HFFc6 (cell line): ENCODE data around the gene TMEM221. TPM values are rescaled to one million over a fixed set of nuclear protein-coding genes. Genes with fewer than 3 reads are reported as not detected.

Experiments
- DNase-seq: peaks from one replicate; pipeline ENCODE4 v3.0.0-alpha.2; 2018
- H3K27ac Mint-ChIP-seq: 2 replicates; pipeline ENCODE4 v1.8.0; 2020; ENCODE audit warnings: mild to moderate bottlenecking, mixed read lengths
- H3K27me3 Mint-ChIP-seq: 2 replicates; pipeline ENCODE4 v1.8.0; 2021; ENCODE audit warnings: mild to moderate bottlenecking, moderate library complexity, mixed read lengths; ENCODE audit not compliant: insufficient read depth
- H3K36me3 Mint-ChIP-seq: 2 replicates; pipeline ENCODE4 v1.8.0; 2021; ENCODE audit warnings: low read depth, mixed read lengths
- H3K4me1 Mint-ChIP-seq: 2 replicates; pipeline ENCODE4 v1.8.0; 2020; ENCODE audit warnings: low read depth, mixed read lengths
- H3K4me3 Mint-ChIP-seq: 2 replicates; pipeline ENCODE4 v1.8.0; 2020; ENCODE audit warnings: mild to moderate bottlenecking, moderate library complexity, mixed read lengths
- H3K9me3 Mint-ChIP-seq: 2 replicates; pipeline ENCODE4 v1.8.0; 2020; ENCODE audit warnings: mild to moderate bottlenecking, mixed read lengths
- total RNA-seq, 6 experiments: library from RNA; stranded (reverse); fragmentation: NEBNext Ultra II Directional; extraction: Animal tissue kit (Norgen Biotek cat#: 25700); gene quantifications; 2 replicates in 1 of 6; 3 replicates in 5 of 6; pipeline ENCODE4 v1.2.3, GENCODE V29; 2021
- TF ChIP-seq, protein P1 (sequence below): fragments of 200-600 bp; sonication (generic); IDR thresholded peaks from 2 replicates; pipeline ENCODE4 v1.5.0; 2021; ENCODE audit warnings: antibody characterized with exemption, mild to moderate bottlenecking

TMEM221 gene
- total RNA-seq, 6 experiments from 2014 or later, result not detected

DNA sequence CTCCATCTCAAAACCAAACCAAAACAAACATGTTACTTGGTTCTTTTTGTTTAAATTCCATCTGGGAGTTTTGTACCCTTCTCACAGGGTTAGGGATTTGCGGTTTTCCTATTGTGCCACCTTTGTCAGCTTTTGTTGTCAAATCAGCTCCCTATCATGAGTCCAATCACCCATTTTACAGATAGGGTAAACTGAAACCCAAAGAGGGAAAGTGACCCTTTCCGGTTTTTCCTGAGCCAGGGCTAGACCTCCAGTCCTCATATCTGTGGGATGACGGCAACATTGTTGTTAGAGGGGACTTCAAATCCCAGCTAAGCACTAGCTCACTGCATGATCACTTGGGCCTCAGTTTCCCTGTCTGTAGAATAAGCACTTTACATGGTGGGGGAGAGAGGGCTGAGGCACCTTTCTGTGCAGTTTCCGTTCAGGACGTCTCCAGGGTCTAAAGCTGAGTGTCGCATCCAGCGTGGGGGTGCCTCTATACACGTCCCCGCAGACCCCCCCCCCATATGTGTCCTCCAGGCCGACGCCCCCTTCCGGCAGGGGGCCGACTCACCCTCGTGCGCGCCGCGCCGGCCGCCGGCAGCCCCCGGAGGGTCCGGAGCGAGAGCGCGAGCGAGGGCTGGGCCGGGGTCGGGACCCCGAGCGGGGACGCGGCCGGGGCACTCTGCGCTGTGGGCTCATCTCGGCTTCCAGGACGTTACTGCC, 58.4 kb downstream of the TMEM221 start:
- Mint-ChIP-seq H3K36me3 (no peaks in the 10 kb centered on the region), H3K9me3 (peaks cover 14% of the 10 kb centered on the region), H3K4me3 (peak overlapping the region; percentile 88; the same call in 1 of the 2 replicates), H3K27ac (no peak overlapping the region), H3K4me1 (peaks cover 7% of the 10 kb centered on the region), H3K27me3 (peaks cover 11% of the 10 kb centered on the region)
- TF ChIP-seq, protein P1, sequence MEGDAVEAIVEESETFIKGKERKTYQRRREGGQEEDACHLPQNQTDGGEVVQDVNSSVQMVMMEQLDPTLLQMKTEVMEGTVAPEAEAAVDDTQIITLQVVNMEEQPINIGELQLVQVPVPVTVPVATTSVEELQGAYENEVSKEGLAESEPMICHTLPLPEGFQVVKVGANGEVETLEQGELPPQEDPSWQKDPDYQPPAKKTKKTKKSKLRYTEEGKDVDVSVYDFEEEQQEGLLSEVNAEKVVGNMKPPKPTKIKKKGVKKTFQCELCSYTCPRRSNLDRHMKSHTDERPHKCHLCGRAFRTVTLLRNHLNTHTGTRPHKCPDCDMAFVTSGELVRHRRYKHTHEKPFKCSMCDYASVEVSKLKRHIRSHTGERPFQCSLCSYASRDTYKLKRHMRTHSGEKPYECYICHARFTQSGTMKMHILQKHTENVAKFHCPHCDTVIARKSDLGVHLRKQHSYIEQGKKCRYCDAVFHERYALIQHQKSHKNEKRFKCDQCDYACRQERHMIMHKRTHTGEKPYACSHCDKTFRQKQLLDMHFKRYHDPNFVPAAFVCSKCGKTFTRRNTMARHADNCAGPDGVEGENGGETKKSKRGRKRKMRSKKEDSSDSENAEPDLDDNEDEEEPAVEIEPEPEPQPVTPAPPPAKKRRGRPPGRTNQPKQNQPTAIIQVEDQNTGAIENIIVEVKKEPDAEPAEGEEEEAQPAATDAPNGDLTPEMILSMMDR, result peak; percentile 41
- DNase-seq, result no peak

GRCh38 chr19:17389288-17389687, 59.2 kb downstream of the TMEM221 start:
- Mint-ChIP-seq H3K4me1 (peaks cover 7% of the 10 kb centered on the region), H3K9me3 (peaks cover 14% of the 10 kb centered on the region), H3K4me3 (no peak overlapping the region), H3K36me3 (no peaks in the 10 kb centered on the region), H3K27ac (no peak overlapping the region), H3K27me3 (peaks cover 10% of the 10 kb centered on the region)
- TF ChIP-seq, protein P1, result no peak
- DNase-seq, result no peak

DNA sequence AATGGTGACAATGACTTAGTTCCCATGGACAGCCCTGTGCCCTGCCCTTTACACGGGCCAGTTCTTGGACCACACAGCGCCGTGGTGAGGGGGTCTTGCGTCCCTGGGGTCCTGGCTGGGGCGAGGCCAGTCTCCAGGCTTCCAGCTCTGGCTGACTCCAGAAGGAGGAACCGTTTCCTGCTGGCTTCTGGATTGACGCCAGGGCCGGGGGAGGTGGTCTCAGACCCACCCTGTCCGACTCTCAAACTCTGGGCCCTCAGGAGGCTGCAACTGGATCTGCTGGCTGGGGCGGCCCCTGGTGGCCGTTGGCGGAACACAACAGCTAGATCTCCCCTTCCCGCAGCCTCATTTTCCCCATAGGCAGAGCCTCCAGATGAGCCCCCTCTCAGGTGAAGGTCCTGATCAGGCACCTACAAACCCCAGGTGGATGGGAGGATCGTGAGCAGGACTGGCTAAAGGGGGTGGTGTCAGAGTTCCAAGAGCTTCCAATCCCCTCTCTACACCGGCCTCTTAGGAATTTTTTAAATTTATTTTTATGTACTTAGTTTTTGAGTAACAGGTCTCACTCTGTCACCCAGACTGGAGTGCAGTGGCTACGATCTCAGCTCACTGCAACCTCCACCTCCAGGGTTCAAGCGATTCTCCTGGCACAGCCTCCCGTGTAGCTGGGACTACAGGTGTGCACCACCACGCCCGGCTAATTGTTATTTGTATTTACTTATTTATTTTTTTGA, 62.4 kb downstream of the TMEM221 start:
- H3K27me3 Mint-ChIP-seq, result peaks cover 8% of the 10 kb centered on the region
- H3K36me3 Mint-ChIP-seq, result no peaks in the 10 kb centered on the region
- DNase-seq, result no peak
- TF ChIP-seq, protein P1, result peak; percentile 95
- H3K4me1 Mint-ChIP-seq, result peaks cover 4% of the 10 kb centered on the region; the same call in 1 of the 2 replicates
- no peak overlapping the region for H3K4me3 Mint-ChIP-seq
- peaks cover 14% of the 10 kb centered on the region for H3K9me3 Mint-ChIP-seq
- no peak overlapping the region for H3K27ac Mint-ChIP-seq

Other genes with a start within 250 kb of the TMEM221 start
- 10 to 100 TPM; 23.5 to 29.3 (median 25.7) TPM for gene USE1, start 233.3 kb downstream of the TMEM221 start, total RNA-seq
- gene OCEL1, start 222.4 kb downstream of the TMEM221 start, total RNA-seq, result 10 to 100 TPM; 13.0 to 20.3 (median 17.4) TPM
- 10 to 100 TPM; 46.1 to 61.9 (median 49.3) TPM for gene NR2F6, start 202.7 kb downstream of the TMEM221 start, total RNA-seq
- not detected for gene USHBP1, start 183.9 kb downstream of the TMEM221 start, total RNA-seq
- 100 to 1,000 TPM; 105 to 128 (median 120) TPM for gene BABAM1, start 181.2 kb downstream of the TMEM221 start, total RNA-seq
- gene ANKLE1, start 166.8 kb downstream of the TMEM221 start, total RNA-seq, result under 1 TPM; 0.28 to 0.57 (median 0.43) TPM
- gene ABHD8, start 145.2 kb downstream of the TMEM221 start, total RNA-seq, result 1 to 10 TPM; 6.7 to 9.9 (median 8.9) TPM
- gene MRPL34, start 142.8 kb downstream of the TMEM221 start, total RNA-seq, result 10 to 100 TPM; 43.1 to 56.7 (median 50.4) TPM
- 10 to 100 TPM; 77.1 to 92.5 (median 83.4) TPM for gene DDA1, start 139.1 kb downstream of the TMEM221 start, total RNA-seq
- 1 to 10 TPM; 4.4 to 6.0 (median 5.0) TPM for gene ANO8, start 113.8 kb downstream of the TMEM221 start, total RNA-seq
- 10 to 100 TPM in 5 of 6 experiments, 1 to 10 TPM in 1; 9.2 to 14.7 (median 13.0) TPM for gene GTPBP3, start 111.1 kb downstream of the TMEM221 start, total RNA-seq
- not detected for gene PLVAP, start 71.3 kb downstream of the TMEM221 start, total RNA-seq
- gene CCDC194, start 54.5 kb downstream of the TMEM221 start, total RNA-seq, result not detected
- gene BST2, start 43.0 kb downstream of the TMEM221 start, total RNA-seq, result under 1 TPM in 3 of 6 experiments, not detected in 3; 0.21 to 0.59 (median 0.34) TPM
- 10 to 100 TPM; 45.2 to 49.2 (median 47.2) TPM for gene MVB12A, start 28.6 kb downstream of the TMEM221 start, total RNA-seq
- not detected for gene NXNL1, start 12.3 kb upstream of the TMEM221 start, total RNA-seq
- gene SLC27A1, start 21.9 kb upstream of the TMEM221 start, total RNA-seq, result 10 to 100 TPM; 11.5 to 14.9 (median 13.6) TPM
- gene PGLS, start 63.0 kb upstream of the TMEM221 start, total RNA-seq, result 100 to 1,000 TPM in 1 of 6 experiments, 10 to 100 TPM in 5; 90.6 to 101 (median 95.2) TPM
- gene COLGALT1, start 107.0 kb upstream of the TMEM221 start, total RNA-seq, result 100 to 1,000 TPM; 102 to 115 (median 106) TPM
- gene UNC13A, start 239.7 kb upstream of the TMEM221 start, total RNA-seq, result under 1 TPM; 0.07 to 0.71 (median 0.21) TPM